ENCODE data around the gene CCK.

- TF ChIP-seq POLR2AphosphoS5 (IDR thresholded peaks at IDR 0.05; ENCODE audit: low read depth, low read length) (no peak), POLR2A (IDR thresholded peaks at IDR 0.05; ENCODE audit: low read depth, low read length) (no peak)
Observed at GRCh38 chr3:42289026-42289425, 23.0 kb upstream of the CCK start.

Data from GM12892 (cell line).